ENCODE measurements around the gene RASGRF1.

- TF ChIP-seq GLIS3 (CRISPR knock-in tag; IDR thresholded peaks at IDR 0.05) (peak; percentile 82; the same call in 1 of the 2 replicates), ZFP3 (CRISPR knock-in tag; IDR thresholded peaks at IDR 0.05) (peak; percentile 83; the same call in 1 of the 2 replicates), PATZ1 (CRISPR knock-in tag; IDR thresholded peaks at IDR 0.05; ENCODE audit: borderline replicate concordance) (no peak), CSRNP3 (CRISPR knock-in tag; IDR thresholded peaks at IDR 0.05) (no peak), TCF4 (CRISPR knock-in tag; IDR thresholded peaks at IDR 0.05; ENCODE audit: borderline replicate concordance) (peak; percentile 51; the same call in 1 of the 2 replicates), CSDC2 (CRISPR knock-in tag; IDR thresholded peaks at IDR 0.05) (peak; percentile 63; the same call in 1 of the 2 replicates), OSR1 (CRISPR knock-in tag; IDR thresholded peaks at IDR 0.05) (no peak), CREB5 (CRISPR knock-in tag; IDR thresholded peaks at IDR 0.05; ENCODE audit: low read depth) (0 out of 2 replicates have a peak, but pooled peaks have one; percentile 31), ZFP30 (CRISPR knock-in tag; IDR thresholded peaks at IDR 0.05) (no peak), TSHZ2 (CRISPR knock-in tag; IDR thresholded peaks at IDR 0.05) (peak; percentile 94), ZNF565 (CRISPR knock-in tag; conservative IDR thresholded peaks at IDR 0.05; ENCODE audit: low read depth) (0 out of 2 replicates have a peak, but pooled peaks have one; percentile 21), RARB (CRISPR knock-in tag; IDR thresholded peaks at IDR 0.05) (peak; percentile 30; the same call in 1 of the 2 replicates)
These were observed 159.8 kb downstream of the RASGRF1 start for GRCh38 chr15:78930577-78931388.

Measured in SK-N-SH treated with all-trans-retinoic acid at 6 μM for 48 hours (cell line).